GM21423 (cell line): Measurements from ENCODE around the gene MMEL1.

Experiments used
- ATAC-seq: cut with Tn5 transposase; IDR thresholded peaks from one replicate; pipeline ENCODE4 v1.9.1; 2021; ENCODE audit warnings: mild to moderate bottlenecking, moderate library complexity; ENCODE audit not compliant: unreplicated experiment

Gene MMEL1

GRCh38 chr1:2605509-2606395, 27.1 kb downstream of the MMEL1 start:
- no peak for ATAC-seq

DNA sequence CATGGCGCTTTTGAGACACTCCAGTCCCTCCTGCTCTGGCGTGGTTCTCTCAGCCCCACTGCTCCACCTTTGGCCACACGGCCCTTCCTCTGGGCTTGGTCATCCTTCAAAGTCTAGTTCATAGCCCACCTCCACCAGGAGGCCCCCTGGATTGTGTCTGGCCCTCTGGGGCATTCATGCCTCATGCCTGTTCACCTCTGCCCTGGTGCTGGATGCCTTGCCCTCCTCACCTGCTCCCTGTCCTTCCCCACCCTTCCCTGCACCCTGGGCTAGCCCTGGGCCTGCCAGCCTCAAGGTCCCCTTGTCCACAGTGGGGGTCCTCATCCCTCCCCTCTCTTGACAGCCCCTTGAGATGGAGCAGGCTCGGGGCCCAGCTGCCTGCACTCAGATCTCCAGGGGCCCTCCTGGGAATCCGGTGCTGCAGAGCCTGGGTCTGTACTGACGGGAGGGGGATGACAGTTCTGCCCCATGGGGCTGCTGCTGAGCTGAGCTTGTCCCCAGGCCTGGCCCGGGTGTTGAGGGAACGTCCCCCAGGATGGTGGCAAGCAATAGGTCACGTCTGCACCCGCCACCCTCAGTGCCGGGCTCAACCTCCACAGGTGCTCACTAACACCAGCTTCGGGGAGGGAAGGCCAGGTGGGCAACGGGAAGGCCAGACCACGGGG, 27.8 kb downstream of the MMEL1 start:
- no peak for ATAC-seq

- ATAC-seq: no peak
Observed at GRCh38 chr1:2604156-2604843, 28.5 kb downstream of the MMEL1 start.

DNA sequence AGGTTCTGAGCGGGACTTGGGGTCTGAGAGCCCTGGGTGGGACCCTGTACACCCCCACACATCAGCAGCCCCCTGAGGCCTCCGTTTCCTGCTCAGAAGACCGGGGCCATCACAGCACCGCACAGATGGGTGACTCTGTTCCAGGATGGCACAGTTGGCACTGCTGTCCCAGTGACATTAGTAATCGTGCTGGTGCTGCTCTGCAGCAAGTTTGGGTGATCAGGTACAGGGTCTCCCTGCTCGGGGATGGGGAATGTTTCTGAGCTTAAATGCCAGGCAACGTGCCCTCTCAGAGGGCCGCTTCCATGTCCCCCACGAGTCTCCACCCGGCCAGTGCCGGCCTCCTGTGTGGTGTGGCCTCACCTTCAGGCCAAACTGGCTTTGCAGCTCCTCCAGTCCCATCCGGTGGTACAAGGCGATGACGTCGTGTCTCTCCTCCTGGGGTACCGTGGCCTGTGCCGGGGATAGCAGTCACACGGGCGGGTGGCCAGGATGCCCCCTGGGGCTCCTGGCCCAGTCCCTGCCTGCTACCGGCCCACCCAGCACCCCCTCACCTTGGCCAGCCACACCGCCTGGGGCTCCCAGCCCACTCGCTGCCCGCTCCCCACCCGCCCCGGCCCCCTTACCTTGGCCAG, 29.2 kb downstream of the MMEL1 start:
- no peak for ATAC-seq

- no peak for ATAC-seq
Observed at GRCh38 chr1:2602866-2603520, 29.8 kb downstream of the MMEL1 start.

GRCh38 chr1:2602311-2602835, 30.4 kb downstream of the MMEL1 start:
- ATAC-seq: no peak

GRCh38 chr1:2601721-2602303, 31.0 kb downstream of the MMEL1 start:
- no peak for ATAC-seq

DNA sequence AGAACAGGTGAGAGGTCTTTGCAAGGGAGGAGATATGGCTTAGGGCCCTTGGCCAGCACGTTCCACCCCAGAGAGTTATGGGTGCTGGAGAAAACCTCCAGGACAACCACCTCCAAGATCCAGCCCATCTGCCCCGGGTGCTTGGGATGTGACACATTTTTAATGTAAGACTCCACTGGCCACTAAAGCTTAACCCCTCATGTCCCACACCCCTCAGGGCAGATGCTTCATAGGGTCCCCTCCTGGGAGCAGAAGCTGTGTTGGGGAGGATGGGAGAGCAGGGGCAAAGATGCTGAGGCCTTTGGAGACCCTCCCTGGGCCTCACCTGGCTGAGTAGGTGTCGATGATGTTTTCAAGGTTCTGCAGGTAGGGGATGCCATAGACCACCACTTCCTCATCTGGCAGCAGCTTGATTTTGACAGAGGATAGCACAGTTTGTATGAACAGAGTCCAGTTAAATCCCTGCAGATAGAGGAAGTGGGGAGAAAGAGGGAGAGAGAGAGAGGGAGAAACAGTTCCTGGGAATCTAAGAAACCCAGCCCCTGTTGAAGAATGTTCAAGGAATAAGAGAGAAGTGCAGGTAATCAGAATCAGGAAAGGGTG, 34.4 kb downstream of the MMEL1 start:
- ATAC-seq: no peak

- ATAC-seq: no peak
Observed at GRCh38 chr1:2597441-2598328, 35.1 kb downstream of the MMEL1 start.

DNA sequence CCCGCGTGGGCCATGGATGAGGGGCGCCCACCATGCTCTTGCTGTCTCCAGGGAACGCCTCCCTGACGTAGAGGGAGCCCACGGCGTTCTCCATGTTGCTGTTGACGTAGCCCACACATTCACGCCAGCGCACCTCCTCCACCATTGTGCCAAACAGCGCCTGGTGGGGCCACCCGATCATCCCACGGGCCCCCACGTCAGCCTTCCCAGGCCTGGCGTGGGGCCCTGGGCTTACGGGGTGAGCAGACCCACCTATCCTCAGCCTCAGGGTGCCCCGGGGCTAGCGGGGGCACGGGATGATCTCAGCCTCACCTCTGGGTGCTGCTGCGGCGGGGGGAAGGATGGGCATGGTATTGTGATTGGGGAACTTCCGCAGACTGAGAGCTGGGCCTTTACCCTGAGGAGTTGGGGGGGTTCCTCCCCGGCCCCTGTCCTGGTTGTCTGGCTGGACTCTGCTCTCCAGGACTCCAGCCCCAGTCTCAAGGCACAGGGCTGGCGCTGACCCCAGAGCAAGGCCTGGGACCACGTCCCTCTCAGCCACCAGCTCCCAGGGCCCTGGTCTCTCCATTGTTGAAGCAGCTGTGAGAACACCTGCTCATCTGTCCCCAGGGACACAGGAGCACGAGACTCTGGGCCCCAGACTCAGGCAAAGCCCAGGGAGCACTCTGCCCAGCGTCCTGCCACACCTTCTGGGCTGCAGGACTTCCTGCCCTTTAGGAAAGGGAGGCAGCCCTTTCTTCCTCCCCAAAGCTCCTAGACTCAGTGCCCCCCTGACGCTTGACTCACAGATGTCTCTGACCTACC, 36.1 kb downstream of the MMEL1 start:
- no peak for ATAC-seq

DNA sequence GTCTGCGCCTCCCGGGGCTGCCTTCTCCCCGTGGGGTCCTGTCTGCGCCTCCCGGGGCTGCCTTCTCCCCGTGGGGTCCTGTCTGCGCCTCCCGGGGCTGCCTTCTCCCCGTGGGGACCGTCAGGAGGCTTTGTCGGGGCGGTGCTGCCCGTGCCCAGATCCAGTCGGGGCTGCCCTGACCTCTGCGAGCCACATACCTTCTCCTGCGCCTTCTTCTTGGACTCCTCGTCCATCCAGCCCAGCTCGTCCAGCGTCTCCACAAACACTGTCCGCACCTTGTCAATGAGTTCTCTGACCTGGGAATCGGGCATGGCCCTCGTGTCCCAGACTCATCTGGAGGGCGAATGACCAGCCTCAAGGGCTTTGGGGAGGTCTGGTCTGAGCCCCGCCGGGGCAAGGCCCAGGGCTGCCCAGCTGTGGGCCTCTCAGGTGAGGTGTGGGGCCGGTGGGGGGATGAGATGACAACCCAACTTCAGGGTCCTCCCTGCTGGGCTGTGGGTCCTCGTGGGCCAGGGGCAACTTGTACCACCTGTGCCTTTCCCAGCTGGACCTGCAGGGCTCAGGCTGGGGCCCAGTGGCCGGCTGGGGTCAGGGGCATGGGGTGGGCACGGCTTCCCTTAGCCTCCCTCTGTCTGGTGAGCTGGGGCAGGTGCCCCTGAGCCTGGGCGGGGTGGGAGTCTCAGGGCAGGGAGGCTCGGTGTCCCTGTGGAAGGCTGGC, 36.8 kb downstream of the MMEL1 start:
- ATAC-seq: no peak

GRCh38 chr1:2595261-2595811, 37.5 kb downstream of the MMEL1 start:
- ATAC-seq: no peak

DNA sequence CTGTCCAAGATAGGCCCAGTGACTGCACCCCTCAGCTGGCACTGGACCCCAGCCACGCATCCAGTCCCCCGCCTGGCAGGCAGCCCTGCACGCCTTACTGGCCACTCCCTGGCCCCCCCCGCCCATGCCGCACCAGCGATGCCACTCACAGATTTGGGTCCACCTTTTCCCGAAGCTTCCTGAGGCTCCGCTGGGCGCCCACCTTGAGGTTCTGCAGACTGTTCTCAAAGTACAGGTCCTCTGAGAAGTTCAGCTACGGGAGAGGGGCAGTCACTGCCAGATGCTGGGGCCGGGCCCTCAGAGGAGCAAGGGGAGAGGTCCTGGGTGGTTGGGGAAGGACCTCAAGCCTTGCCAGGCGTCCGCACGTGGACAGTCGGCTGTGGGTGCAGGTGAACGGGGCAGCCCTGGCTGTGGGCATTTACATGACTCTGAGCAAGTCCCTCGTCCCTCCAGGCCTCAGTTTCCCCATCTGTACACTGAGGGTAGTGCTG, 38.1 kb downstream of the MMEL1 start:
- no peak for ATAC-seq

GRCh38 chr1:2594001-2594640, 38.7 kb downstream of the MMEL1 start:
- ATAC-seq: no peak

GRCh38 chr1:2593251-2593878, 39.5 kb downstream of the MMEL1 start:
- ATAC-seq: no peak

- no peak for ATAC-seq
Observed at GRCh38 chr1:2592672-2593071, 40.1 kb downstream of the MMEL1 start.
